KOPT-K1 (cell line): ENCODE data around the gene RNLS.

Source experiments
- H3K27ac ChIP-seq: fragments of 200-600 bp; sonication (generic); 2 replicates; pipeline ENCODE4 v1.5.1; 2016; ENCODE audit warnings: antibody characterized with exemption, mild to moderate bottlenecking, low read depth, low read length; ENCODE audit not compliant: poor library complexity, severe bottlenecking
- H3K36me3 ChIP-seq: fragments of 200-600 bp; sonication (generic); 2 replicates; pipeline ENCODE4 v1.5.1; 2017; ENCODE audit warnings: antibody characterized with exemption, mild to moderate bottlenecking, low read length, moderate library complexity; ENCODE audit not compliant: insufficient read depth
- H3K9me3 ChIP-seq: fragments of 200-600 bp; sonication (generic); 2 replicates; pipeline ENCODE4 v1.5.1; 2017; ENCODE audit warnings: antibody characterized with exemption, low read length, mild to moderate bottlenecking; ENCODE audit not compliant: insufficient read depth, poor library complexity, severe bottlenecking

Gene RNLS

GRCh38 chr10:88423732-88424131 lies 159.4 kb downstream of the RNLS start:
- Histone ChIP-seq H3K27ac (no peak overlapping the region), H3K9me3 (no peaks in the 10 kb centered on the region), H3K36me3 (no peaks in the 10 kb centered on the region)

- no peaks in the 10 kb centered on the region for H3K36me3 ChIP-seq
- H3K9me3 ChIP-seq, result no peaks in the 10 kb centered on the region
- H3K27ac ChIP-seq, result no peak overlapping the region
These were observed 161.5 kb downstream of the RNLS start for GRCh38 chr10:88421590-88421989.

GRCh38 chr10:88418871-88419270 lies 164.2 kb downstream of the RNLS start:
- H3K27ac ChIP-seq, result no peak overlapping the region
- no peaks in the 10 kb centered on the region for H3K9me3 ChIP-seq
- no peaks in the 10 kb centered on the region for H3K36me3 ChIP-seq

GRCh38 chr10:88417387-88418030 lies 165.6 kb downstream of the RNLS start:
- no peaks in the 10 kb centered on the region for H3K36me3 ChIP-seq
- H3K9me3 ChIP-seq, result no peaks in the 10 kb centered on the region
- no peak overlapping the region for H3K27ac ChIP-seq

- H3K9me3 ChIP-seq, result no peaks in the 10 kb centered on the region
- no peak overlapping the region for H3K27ac ChIP-seq
- H3K36me3 ChIP-seq, result no peaks in the 10 kb centered on the region
These were observed 166.3 kb downstream of the RNLS start for GRCh38 chr10:88416801-88417200.

- Histone ChIP-seq H3K27ac (no peak overlapping the region), H3K36me3 (no peaks in the 10 kb centered on the region), H3K9me3 (no peaks in the 10 kb centered on the region)
These were observed 167.5 kb downstream of the RNLS start for GRCh38 chr10:88415533-88416130.

GRCh38 chr10:88413412-88413811 lies 169.7 kb downstream of the RNLS start:
- H3K36me3 ChIP-seq, result no peaks in the 10 kb centered on the region
- H3K27ac ChIP-seq, result no peak overlapping the region
- no peaks in the 10 kb centered on the region for H3K9me3 ChIP-seq

- no peaks in the 10 kb centered on the region for H3K36me3 ChIP-seq
- no peaks in the 10 kb centered on the region for H3K9me3 ChIP-seq
- H3K27ac ChIP-seq, result no peak overlapping the region
These were observed 171.3 kb downstream of the RNLS start for GRCh38 chr10:88411772-88412349.

- Histone ChIP-seq H3K27ac (no peak overlapping the region), H3K36me3 (no peaks in the 10 kb centered on the region), H3K9me3 (no peaks in the 10 kb centered on the region)
These were observed 173.3 kb downstream of the RNLS start for GRCh38 chr10:88409824-88410223.

GRCh38 chr10:88409236-88409635 lies 173.9 kb downstream of the RNLS start:
- H3K27ac ChIP-seq, result no peak overlapping the region
- H3K36me3 ChIP-seq, result no peaks in the 10 kb centered on the region
- H3K9me3 ChIP-seq, result no peaks in the 10 kb centered on the region

GRCh38 chr10:88408096-88408495 lies 175.0 kb downstream of the RNLS start:
- H3K9me3 ChIP-seq, result no peaks in the 10 kb centered on the region
- no peaks in the 10 kb centered on the region for H3K36me3 ChIP-seq
- no peak overlapping the region for H3K27ac ChIP-seq

- H3K27ac ChIP-seq, result no peak overlapping the region
- no peaks in the 10 kb centered on the region for H3K36me3 ChIP-seq
- H3K9me3 ChIP-seq, result peaks cover 12% of the 10 kb centered on the region
These were observed 179.0 kb downstream of the RNLS start for GRCh38 chr10:88404133-88404532.

- H3K36me3 ChIP-seq, result no peaks in the 10 kb centered on the region
- H3K9me3 ChIP-seq, result peaks cover 27% of the 10 kb centered on the region
- H3K27ac ChIP-seq, result no peak overlapping the region
These were observed 181.3 kb downstream of the RNLS start for GRCh38 chr10:88401671-88402347.

- peaks cover 40% of the 10 kb centered on the region for H3K9me3 ChIP-seq
- H3K36me3 ChIP-seq, result no peaks in the 10 kb centered on the region
- H3K27ac ChIP-seq, result no peak overlapping the region
These were observed 183.9 kb downstream of the RNLS start for GRCh38 chr10:88399240-88399639.

- no peak overlapping the region for H3K27ac ChIP-seq
- H3K9me3 ChIP-seq, result peaks cover 40% of the 10 kb centered on the region
- H3K36me3 ChIP-seq, result no peaks in the 10 kb centered on the region
These were observed 187.4 kb downstream of the RNLS start for GRCh38 chr10:88395677-88396076.
